ENCODE results near the gene KIFAP3. TPM values are rescaled to one million over a fixed set of nuclear protein-coding genes. Genes with fewer than 3 reads are reported as not detected.

The KIFAP3 gene
- total RNA-seq, 4 donors from 2014 or later = 9.2 to 24.6 (median 15.5) TPM

GRCh38 chr1:169884634-169885033, 189.9 kb downstream of the KIFAP3 start:
- peaks cover 0 to 74% (median 6%) of the 10 kb centered on the region in 3 donors for H3K36me3 ChIP-seq
- no peak for DNase-seq
- H3K27ac ChIP-seq = no peak overlapping the region
- H3K4me3 ChIP-seq = no peak overlapping the region
- peaks cover 0 to 4% (median 0%) of the 10 kb centered on the region in 3 donors for H3K4me1 ChIP-seq
- H3K9me3 ChIP-seq = no peaks in the 10 kb centered on the region
- no peaks in the 10 kb centered on the region for H3K27me3 ChIP-seq
- TF ChIP-seq CTCF (IDR thresholded peaks at IDR 0.05) (no peak), POLR2A (IDR thresholded peaks at IDR 0.05) (no peak)
- intact Hi-C loops (cut with DNase I) = no loop called here

GRCh38 chr1:169882039-169882511, 192.4 kb downstream of the KIFAP3 start:
- H3K27me3 ChIP-seq = no peaks in the 10 kb centered on the region
- H3K4me1 ChIP-seq = no peaks in the 10 kb centered on the region
- intact Hi-C loops (cut with DNase I) = no loop called here
- no CpG with 5 or more reads among the region's 20 CpGs for WGBS, 2 donors
- DNase-seq = no peak
- no peaks in the 10 kb centered on the region for H3K9me3 ChIP-seq
- H3K4me3 ChIP-seq = no peak overlapping the region
- TF ChIP-seq POLR2A (IDR thresholded peaks at IDR 0.05) = no peak
- TF ChIP-seq CTCF (IDR thresholded peaks at IDR 0.05) = no peak
- no peak overlapping the region for H3K27ac ChIP-seq
- peaks cover 0 to 76% (median 0%) of the 10 kb centered on the region in 3 donors for H3K36me3 ChIP-seq

DNA sequence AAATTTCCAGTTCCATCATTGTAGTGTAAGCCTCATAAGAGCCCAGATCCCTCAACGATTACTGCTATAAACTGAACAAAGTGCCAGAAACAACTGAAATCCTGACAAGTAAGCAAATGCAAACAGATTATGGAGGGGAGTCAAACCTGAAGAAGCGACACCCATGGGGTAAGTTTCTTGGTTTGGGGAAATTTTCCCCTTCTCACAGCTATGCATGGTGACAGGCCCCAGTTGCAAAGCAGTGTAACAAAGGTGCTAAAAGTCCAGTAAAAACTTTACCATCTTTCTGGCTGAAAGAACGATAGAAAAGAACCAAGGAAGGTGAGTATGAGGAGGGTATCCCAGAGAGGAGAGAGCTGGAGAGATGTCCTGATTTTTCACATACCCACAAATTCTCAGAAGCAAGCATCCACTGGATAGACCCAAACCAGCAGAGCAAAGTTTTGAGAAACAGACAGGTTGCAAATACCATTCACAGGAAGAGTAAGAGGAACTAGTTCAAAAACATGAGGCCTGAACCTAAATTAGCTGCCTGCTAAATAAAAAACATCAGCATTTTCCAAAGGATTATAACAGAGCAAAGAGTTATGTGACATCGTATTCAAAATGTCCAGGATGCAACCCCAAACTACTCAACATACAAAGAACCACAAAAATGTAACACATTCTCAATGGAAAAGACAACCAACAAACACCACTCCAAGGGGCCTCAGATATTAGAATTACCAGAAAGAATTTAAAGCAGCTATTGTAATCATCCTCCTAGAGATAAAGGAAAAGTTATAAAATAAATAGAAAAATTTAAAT, 195.3 kb downstream of the KIFAP3 start:
- Histone ChIP-seq H3K27ac (no peak overlapping the region), H3K4me3 (no peak overlapping the region), H3K4me1 (no peaks in the 10 kb centered on the region), H3K27me3 (no peaks in the 10 kb centered on the region), H3K36me3 (peaks cover 0 to 82% (median 0%) of the 10 kb centered on the region in 3 donors), H3K9me3 (no peaks in the 10 kb centered on the region)
- intact Hi-C loops (cut with DNase I) = no loop called here
- no peak for DNase-seq
- TF ChIP-seq POLR2A (IDR thresholded peaks at IDR 0.05) = no peak
- TF ChIP-seq CTCF (IDR thresholded peaks at IDR 0.05) = no peak
- WGBS, 2 donors = 79 to 84% methylated on average over 4 of the region's 4 CpGs

- Histone ChIP-seq H3K4me1 (no peaks in the 10 kb centered on the region), H3K27ac (no peak overlapping the region), H3K4me3 (no peak overlapping the region), H3K27me3 (no peaks in the 10 kb centered on the region), H3K36me3 (peaks cover 0 to 82% (median 3%) of the 10 kb centered on the region in 3 donors), H3K9me3 (no peaks in the 10 kb centered on the region)
- 93 to 99% methylated on average over 4 of the region's 4 CpGs for WGBS, 2 donors
- DNase-seq = no peak
- intact Hi-C loops (cut with DNase I) = no loop called here
- TF ChIP-seq POLR2A (IDR thresholded peaks at IDR 0.05) = no peak
- no peak for TF ChIP-seq CTCF (IDR thresholded peaks at IDR 0.05)
Observed at GRCh38 chr1:169878498-169878897, 196.0 kb downstream of the KIFAP3 start.

DNA sequence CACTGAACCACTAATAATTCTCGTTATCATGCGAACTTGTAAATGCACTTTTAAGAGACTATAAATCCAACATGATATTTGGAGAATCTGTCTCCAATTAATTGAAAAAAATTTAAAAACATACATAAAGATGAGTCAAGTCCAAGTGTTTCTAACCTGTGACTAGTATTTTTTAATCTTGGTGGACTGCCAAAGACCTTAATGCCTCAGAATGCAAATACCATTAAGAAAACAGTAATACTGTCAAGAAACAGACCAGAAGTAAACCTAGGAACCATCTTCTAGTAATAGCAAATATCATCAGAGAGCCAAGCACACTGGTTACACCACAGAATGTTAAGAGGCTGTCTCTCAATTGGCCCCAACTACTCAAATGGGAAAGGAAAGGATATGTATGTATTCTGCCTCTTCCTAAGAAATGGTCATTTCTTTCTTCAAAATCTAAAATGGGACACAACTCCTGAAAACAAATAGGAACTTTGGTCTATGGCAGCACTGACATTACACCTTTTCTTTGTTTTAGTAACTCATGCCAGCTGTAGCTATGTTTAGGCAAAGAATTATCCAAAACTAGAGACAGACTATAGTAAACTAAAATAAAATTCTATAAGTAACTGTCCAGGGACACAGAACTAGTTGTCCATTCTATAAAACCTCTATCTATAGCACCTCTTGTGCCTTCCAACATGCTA, 196.5 kb downstream of the KIFAP3 start:
- TF ChIP-seq CTCF (IDR thresholded peaks at IDR 0.05) (no peak), POLR2A (IDR thresholded peaks at IDR 0.05) (no peak)
- DNase-seq = no peak
- no peak overlapping the region for H3K27ac ChIP-seq
- no peak overlapping the region for H3K4me3 ChIP-seq
- intact Hi-C loops (cut with DNase I) = no loop called here
- no peaks in the 10 kb centered on the region for H3K9me3 ChIP-seq
- WGBS, 2 donors = 90 to 93% methylated on average over 2 of the region's 2 CpGs
- peaks cover 0 to 82% (median 9%) of the 10 kb centered on the region in 3 donors for H3K36me3 ChIP-seq
- H3K27me3 ChIP-seq = no peaks in the 10 kb centered on the region
- H3K4me1 ChIP-seq = no peaks in the 10 kb centered on the region

Data from esophagus squamous epithelium (tissue), 5 donors.